A673 (cell line): Measurements from ENCODE around the gene NAT9.

Source experiments
- EZH2 ChIP-seq: fragments of 200-600 bp; sonication (generic); IDR thresholded peaks from 2 replicates; pipeline ENCODE4 v1.6.1; 2017; ENCODE audit warnings: borderline replicate concordance, low read depth, mild to moderate bottlenecking, mixed read lengths, antibody characterized with exemption, low read length; ENCODE audit not compliant: poor library complexity, severe bottlenecking
- TF ChIP-seq, protein P1 (sequence below): fragments of 300-800, 200-600 bp; sonication (generic); conservative IDR thresholded peaks from 2 replicates; pipeline ENCODE4 v1.5.1; 2017; ENCODE audit warnings: low read depth, mild to moderate bottlenecking, antibody characterized with exemption, low read length, moderate library complexity, mixed read lengths

GRCh38 chr17:74756891-74757290, 19.3 kb downstream of the NAT9 start:
- no peak for TF ChIP-seq EZH2
- TF ChIP-seq, protein P1, sequence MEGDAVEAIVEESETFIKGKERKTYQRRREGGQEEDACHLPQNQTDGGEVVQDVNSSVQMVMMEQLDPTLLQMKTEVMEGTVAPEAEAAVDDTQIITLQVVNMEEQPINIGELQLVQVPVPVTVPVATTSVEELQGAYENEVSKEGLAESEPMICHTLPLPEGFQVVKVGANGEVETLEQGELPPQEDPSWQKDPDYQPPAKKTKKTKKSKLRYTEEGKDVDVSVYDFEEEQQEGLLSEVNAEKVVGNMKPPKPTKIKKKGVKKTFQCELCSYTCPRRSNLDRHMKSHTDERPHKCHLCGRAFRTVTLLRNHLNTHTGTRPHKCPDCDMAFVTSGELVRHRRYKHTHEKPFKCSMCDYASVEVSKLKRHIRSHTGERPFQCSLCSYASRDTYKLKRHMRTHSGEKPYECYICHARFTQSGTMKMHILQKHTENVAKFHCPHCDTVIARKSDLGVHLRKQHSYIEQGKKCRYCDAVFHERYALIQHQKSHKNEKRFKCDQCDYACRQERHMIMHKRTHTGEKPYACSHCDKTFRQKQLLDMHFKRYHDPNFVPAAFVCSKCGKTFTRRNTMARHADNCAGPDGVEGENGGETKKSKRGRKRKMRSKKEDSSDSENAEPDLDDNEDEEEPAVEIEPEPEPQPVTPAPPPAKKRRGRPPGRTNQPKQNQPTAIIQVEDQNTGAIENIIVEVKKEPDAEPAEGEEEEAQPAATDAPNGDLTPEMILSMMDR: no peak
